LNCaP clone FGC (cell line): Measurements from ENCODE around the gene CACNA1S.

Source experiments
- DNase-seq: peaks from one replicate; pipeline ENCODE4 v3.0.0-alpha.2; 2011; ENCODE audit warnings: low read depth
- H3K4me3 ChIP-seq: 2 replicates; pipeline ENCODE4 v1.5.1; 2011; ENCODE audit warnings: mild to moderate bottlenecking, low read depth, low read length, control low read depth
- CTCF ChIP-seq: IDR thresholded peaks from 2 replicates; pipeline ENCODE4 v1.5.1; 2012; ENCODE audit warnings: mild to moderate bottlenecking; ENCODE audit not compliant: control insufficient read depth, insufficient read depth; ENCODE audit errors: extremely low read depth

Gene CACNA1S

GRCh38 chr1:201061886-201062285, 50.3 kb downstream of the CACNA1S start:
- no peak overlapping the region for H3K4me3 ChIP-seq
- TF ChIP-seq CTCF: no peak
- no peak for DNase-seq

DNA sequence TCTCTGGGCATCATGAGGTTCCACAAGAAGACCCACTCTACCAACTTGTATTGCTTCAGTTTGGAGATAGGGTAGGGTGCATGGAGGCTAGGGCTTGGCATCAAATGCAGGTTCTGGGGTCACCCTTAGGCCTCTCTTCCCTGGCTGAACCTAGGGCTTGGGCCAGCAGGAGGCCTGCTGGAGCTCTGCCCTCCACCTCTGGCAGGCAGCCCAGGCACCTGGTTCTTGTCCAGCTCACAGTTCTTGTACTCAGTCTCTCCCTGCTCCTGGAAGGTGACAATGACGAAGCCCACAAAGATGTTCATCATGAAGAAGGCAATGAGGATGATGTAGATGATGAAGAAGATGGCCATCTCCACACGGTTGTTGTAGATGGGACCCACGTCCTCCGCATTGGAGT, 51.2 kb downstream of the CACNA1S start:
- no peak overlapping the region for H3K4me3 ChIP-seq
- TF ChIP-seq CTCF: peak; percentile 20; the same call in 1 of the 2 replicates
- peak; percentile 25 for DNase-seq

DNA sequence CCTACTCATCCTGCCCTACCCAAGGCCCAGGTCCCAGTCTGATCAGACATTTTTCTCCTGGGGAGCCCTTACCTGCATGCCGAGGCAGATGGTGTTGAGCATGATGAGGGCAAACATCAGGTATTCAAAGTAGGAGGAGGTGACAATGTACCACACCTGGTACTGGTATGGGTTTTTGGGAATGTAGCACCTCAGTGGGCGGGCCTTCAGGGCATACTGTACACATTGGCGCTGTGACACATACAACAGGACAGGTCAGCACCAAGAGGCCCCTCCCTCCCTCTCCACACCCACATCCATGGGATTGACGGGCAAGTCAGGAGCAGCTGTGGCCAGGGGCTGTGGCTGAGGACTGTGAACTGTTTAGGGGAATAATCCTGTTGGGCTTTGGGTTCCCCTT, 51.6 kb downstream of the CACNA1S start:
- no peak for DNase-seq
- no peak overlapping the region for H3K4me3 ChIP-seq
- no peak for TF ChIP-seq CTCF

DNA sequence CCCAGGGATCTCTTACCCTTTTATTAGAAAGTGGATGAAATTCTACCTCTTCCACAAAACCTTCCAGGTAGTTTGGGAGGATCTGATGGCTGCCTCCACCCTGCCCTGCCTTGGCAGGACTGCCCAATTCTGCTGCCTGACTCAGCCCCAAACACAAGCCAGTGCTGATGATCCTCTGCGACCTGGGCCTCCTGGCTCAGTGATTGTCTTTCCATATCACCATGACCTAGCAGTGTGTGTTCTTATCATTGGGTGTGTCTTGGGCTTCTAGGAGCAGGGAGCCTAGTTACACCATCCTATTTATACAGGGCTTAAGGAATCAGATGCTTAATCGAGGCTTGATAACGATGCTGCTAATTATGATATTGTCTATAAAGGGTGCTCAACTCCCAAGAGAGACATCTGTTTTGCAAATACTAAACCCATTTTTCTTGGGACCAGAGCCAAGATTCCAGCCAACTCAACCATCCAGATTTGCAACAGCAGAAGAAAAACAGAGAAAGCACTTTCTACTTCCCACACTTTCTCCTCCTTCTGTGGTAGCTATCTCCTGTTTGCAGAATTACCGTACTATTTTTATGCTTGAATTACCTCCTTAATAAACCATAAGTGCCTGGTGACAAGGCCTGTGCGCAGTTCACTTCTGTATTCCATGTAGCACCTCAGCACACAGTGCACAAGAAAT, 52.2 kb downstream of the CACNA1S start:
- no peak for TF ChIP-seq CTCF
- no peak overlapping the region for H3K4me3 ChIP-seq
- DNase-seq: peak; percentile 34

- H3K4me3 ChIP-seq: no peak overlapping the region
- no peak for TF ChIP-seq CTCF
- no peak for DNase-seq
Observed at GRCh38 chr1:201059401-201059800, 52.8 kb downstream of the CACNA1S start.

DNA sequence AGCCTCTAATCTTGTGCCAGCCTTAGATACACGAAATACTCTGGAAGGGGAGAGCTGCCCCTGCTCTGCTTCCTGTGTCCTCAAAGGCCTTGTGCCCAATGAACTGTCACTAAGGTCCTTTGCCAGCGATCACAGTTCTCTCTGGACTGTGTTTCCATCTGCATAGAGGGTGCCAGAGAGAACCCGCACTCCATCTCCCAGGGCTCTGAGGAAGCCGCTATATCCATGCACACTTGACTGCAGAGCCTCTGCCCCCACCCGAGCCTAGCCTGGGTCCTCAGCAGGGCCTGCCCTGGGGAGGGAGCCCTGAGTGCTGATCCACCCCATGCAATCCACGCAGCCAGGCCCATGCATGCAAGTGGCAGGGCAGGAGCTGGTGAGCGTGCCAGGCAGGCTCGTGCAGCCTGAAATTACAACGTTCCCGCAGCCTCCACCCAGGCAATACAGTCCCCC, 58.1 kb downstream of the CACNA1S start:
- DNase-seq: no peak
- TF ChIP-seq CTCF: no peak
- no peak overlapping the region for H3K4me3 ChIP-seq

- no peak for DNase-seq
- H3K4me3 ChIP-seq: no peak overlapping the region
- no peak for TF ChIP-seq CTCF
Observed at GRCh38 chr1:201053155-201053860, 58.9 kb downstream of the CACNA1S start.
